Astrocyte of the spinal cord (primary cell): ENCODE results near the gene SLC44A2.

Experiments
- DNase-seq: peaks from one replicate; pipeline ENCODE4 v3.0.0; 2011; ENCODE audit warnings: low read depth, low spot score
- H3K4me3 ChIP-seq: 2 replicates; pipeline ENCODE4 v1.5.1; 2011; ENCODE audit warnings: low read depth, mild to moderate bottlenecking, low read length, moderate library complexity
- in situ Hi-C: cut with HindIII; loops from 2 replicates; pipeline ENCODE4 v1.10.0; 2017; ENCODE audit warnings: low sequenced_read_pairs
- TF ChIP-seq, protein P1 (sequence below): IDR thresholded peaks from 2 replicates; pipeline ENCODE4 v1.5.1; 2012; ENCODE audit warnings: low read depth, mild to moderate bottlenecking, low read length, inconsistent platforms

The SLC44A2 gene

DNA sequence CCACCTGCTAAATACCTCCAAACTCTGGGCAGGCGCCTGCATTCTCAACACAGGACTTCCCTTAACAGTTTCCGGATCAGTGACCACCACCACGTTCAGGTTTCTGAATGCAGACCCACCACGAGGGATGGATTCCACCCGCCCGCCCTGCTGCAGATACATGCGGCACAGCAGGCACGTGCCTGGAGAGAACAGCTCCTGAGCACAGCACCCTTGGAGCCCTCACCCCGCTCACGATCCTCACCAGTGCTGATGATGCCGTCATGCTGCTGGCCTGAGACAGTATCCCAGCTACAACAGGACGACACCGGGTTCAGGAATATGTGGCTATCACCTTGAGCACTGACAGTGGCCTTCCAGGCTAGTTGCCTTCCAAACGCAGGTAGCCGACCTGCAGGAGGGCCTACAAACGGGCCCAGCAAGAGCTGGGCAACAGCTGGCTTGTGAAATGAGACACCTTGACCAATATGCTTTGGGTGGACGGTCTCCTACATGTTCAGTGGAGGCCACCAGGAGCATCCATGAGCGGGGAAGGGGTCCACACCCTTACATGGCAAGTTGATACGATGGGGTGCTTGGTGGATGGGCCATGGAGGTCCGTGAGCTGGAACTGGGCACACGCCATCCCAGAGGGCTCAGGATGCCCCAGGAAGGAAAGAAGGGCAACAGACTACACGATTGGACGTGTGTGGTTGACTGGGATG, 66.0 kb downstream of the SLC44A2 start:
- H3K4me3 ChIP-seq: no peak overlapping the region
- in situ Hi-C loops: no loop called here
- DNase-seq: no peak
- TF ChIP-seq, protein P1, sequence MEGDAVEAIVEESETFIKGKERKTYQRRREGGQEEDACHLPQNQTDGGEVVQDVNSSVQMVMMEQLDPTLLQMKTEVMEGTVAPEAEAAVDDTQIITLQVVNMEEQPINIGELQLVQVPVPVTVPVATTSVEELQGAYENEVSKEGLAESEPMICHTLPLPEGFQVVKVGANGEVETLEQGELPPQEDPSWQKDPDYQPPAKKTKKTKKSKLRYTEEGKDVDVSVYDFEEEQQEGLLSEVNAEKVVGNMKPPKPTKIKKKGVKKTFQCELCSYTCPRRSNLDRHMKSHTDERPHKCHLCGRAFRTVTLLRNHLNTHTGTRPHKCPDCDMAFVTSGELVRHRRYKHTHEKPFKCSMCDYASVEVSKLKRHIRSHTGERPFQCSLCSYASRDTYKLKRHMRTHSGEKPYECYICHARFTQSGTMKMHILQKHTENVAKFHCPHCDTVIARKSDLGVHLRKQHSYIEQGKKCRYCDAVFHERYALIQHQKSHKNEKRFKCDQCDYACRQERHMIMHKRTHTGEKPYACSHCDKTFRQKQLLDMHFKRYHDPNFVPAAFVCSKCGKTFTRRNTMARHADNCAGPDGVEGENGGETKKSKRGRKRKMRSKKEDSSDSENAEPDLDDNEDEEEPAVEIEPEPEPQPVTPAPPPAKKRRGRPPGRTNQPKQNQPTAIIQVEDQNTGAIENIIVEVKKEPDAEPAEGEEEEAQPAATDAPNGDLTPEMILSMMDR: no peak

DNA sequence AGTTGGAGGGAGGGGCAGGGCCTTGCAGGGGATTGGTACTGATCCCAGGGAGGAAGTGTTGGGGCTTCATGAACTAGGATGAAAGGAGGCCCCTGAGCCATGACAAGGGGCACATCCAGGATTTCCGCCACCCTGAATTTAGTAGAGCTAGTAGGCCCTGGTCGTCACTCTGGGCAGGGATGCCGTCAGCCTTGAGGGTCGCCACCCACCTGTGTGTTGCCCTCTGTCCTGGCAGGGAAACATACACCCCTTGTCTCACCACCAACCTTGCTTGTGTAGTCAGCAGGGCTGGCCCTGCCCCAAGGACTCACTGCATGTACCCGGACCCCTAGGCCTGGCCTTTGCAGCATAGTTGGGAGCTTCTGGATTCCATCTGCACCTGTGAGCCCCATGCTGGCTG, 66.5 kb downstream of the SLC44A2 start:
- H3K4me3 ChIP-seq: no peak overlapping the region
- TF ChIP-seq, protein P1: no peak
- in situ Hi-C loops: no loop called here
- no peak for DNase-seq

DNA sequence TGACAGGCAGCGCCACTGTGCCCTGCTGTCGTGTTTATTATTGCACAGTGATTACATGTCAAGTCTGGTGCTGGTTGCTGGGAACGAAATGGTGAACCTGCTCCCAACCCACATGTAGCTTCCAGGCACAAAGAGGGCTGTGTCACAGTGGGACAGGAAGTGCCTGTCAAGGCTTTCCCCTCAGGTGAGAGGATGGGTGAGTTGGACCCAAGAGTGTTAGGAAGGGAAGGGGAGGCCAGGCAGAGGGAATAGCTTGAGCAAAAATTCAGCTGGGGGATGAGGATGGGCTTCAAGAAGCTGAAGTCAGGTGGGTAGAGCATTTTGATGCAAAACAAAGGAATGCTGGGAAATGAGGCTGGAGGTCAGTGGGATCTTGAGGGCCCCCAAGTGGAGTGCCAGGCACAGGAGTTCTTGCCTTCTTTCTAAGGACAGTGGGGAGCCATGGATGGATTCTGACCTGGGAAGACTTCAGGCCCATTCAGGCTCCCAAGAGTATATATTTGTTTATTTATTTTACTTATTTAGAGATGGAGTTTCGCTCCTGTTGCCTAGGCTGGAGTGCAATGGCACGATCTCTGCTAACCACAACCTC, 67.4 kb downstream of the SLC44A2 start:
- no peak for DNase-seq
- TF ChIP-seq, protein P1: no peak
- H3K4me3 ChIP-seq: no peak overlapping the region
- in situ Hi-C loops: no loop called here
